ENCODE results near the gene CDK14.

DNA sequence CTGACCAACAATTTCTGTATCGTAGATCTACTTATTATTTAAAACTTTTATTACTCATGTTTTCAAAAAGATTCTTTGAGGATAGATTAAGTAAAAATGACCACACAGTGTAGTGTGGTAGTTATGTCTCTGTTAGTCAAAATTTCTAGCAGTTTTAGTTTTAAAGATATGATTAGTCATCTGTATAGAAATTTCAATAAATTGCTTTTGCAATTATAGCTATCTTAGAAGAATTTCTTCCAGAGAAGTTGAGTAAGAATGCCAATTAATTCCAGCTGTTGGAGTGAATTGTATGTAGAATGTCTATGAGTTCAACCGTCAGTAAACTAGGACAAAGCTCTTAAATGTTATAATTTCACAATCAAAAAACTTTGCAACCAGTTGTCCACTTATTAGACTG lies 229.7 kb downstream of the CDK14 start:
- no peak for TF ChIP-seq REST (IDR thresholded peaks at IDR 0.05; ENCODE audit: insufficient read depth in 1 of 2, low read depth in 2 of 2, low read length in 2 of 2)
- no peak for TF ChIP-seq TAF1 (IDR thresholded peaks at IDR 0.05; ENCODE audit: borderline replicate concordance, insufficient read depth, low read length)
- TF ChIP-seq POLR2AphosphoS5 (IDR thresholded peaks at IDR 0.05; ENCODE audit: low read depth, low read length), result no peak
- TF ChIP-seq SIN3A (IDR thresholded peaks at IDR 0.05; ENCODE audit: borderline replicate concordance, insufficient read depth, low read length), result no peak
- TF ChIP-seq FOXP2 (optimal IDR thresholded peaks at IDR 0.05; ENCODE audit: borderline replicate concordance, extremely low read depth, extremely low read length, insufficient read depth), result no peak

Data from PFSK-1 (cell line).